Retinal pigment epithelial cell (primary cell): ENCODE results near the gene NTNG2.
A peak's percentile ranks its signal among the peaks of the same experiment; 100 is the strongest.

ENCODE experiments used
- DNase-seq: peaks from one replicate; pipeline ENCODE4 v3.0.0-alpha.2; 2010; ENCODE audit warnings: low read depth
- H3K4me3 ChIP-seq: 2 replicates; pipeline ENCODE4 v1.5.1; 2011; ENCODE audit warnings: mild to moderate bottlenecking, low read length, control low read depth, moderate library complexity
- CTCF ChIP-seq: conservative IDR thresholded peaks from 2 replicates; pipeline ENCODE4 v1.5.1; 2011; ENCODE audit warnings: low read depth, low read length, control low read depth, inconsistent platforms

Gene NTNG2

DNA sequence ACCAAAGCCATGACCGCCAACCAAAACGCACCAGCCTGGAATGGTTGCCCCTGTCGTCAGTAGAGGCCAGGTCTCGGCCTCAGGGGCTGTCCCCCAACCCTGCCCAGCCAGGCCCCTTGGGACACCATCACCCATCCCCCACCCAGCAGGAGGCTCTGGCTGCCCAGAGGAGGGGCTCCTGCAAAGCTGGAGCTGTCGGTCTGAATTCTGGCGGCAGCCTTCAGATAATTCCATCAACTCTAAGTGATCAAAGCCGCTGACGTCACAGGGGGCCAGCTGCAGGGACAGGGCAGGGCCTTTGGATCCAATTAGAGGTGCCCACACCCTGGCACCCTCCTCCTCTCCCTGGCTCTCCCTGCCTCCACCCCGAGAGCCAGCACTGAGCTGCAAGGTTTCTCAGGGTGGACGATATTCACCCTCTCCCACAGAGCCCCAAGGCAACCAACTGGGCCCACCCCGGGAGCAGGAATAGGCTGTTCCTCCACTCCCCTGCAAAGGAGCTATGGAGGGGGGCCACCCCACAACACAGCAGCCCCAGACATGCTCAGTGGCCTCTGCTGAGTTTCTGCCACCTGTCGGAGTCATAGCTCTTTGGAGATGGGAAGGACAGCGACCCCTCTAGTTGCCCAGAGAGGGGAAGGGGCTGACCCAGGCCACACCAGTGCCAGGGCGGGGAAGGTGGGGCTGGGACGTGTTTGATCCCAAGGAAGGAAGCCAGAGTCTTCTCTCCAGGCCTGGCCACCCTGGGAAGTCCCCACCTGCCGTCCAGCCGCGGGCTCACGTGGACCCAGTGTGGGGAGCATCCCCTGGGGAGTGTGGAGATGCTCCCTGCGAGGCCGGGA lies 78.4 kb downstream of the NTNG2 start:
- DNase-seq, result peak; percentile 2
- peak overlapping the region; percentile 13 for H3K4me3 ChIP-seq
- TF ChIP-seq CTCF, result no peak

GRCh38 chr9:132240841-132241482 lies 79.1 kb downstream of the NTNG2 start:
- TF ChIP-seq CTCF, result no peak
- DNase-seq, result peak; percentile 59
- H3K4me3 ChIP-seq, result peak overlapping the region; percentile 50

DNA sequence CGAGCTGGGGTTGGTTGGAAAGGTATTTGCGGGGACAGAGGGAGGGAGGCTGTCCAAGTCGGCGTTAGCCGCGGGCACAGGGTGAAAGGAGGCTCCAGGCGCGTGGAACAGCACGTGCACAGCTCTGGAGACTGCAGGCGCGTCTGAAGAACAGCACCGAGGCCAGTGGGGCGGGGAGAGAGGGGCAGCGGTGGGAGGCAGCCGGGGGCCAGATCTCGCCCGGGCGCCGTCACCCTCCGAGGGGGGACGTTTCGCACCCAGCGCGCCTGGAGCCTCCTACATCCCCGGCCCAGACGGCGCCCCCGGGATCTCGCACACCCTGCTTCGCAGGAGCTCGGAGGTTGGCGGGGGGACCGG lies 79.6 kb downstream of the NTNG2 start:
- DNase-seq, result no peak

DNA sequence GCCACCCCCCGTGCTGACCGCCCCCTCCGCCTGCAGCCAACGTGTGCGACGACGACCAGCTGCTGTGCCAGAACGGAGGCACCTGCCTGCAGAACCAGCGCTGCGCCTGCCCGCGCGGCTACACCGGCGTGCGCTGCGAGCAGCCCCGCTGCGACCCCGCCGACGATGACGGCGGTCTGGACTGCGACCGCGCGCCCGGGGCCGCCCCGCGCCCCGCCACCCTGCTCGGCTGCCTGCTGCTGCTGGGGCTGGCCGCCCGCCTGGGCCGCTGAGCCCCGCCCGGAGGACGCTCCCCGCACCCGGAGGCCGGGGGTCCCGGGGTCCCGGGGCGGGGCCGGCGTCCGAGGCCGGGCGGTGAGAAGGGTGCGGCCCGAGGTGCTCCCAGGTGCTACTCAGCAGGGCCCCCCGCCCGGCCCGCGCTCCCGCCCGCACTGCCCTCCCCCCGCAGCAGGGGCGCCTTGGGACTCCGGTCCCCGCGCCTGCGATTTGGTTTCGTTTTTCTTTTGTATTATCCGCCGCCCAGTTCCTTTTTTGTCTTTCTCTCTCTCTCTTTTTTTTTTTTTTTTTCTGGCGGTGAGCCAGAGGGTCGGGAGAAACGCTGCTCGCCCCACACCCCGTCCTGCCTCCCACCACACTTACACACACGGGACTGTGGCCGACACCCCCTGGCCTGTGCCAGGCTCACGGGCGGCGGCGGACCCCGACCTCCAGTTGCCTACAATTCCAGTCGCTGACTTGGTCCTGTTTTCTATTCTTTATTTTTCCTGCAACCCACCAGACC lies 80.2 kb downstream of the NTNG2 start:
- peak overlapping the region; percentile 50 for H3K4me3 ChIP-seq
- DNase-seq, result no peak
- no peak for TF ChIP-seq CTCF

More for the DNA sequence above, 79.6 kb downstream of the NTNG2 start:
- H3K4me3 ChIP-seq, result peak overlapping the region; percentile 50
- TF ChIP-seq CTCF, result no peak

GRCh38 chr9:132242621-132243155 lies 80.8 kb downstream of the NTNG2 start:
- TF ChIP-seq CTCF, result no peak
- peak overlapping the region; percentile 46 for H3K4me3 ChIP-seq
- DNase-seq, result no peak

GRCh38 chr9:132243156-132244074 lies 81.6 kb downstream of the NTNG2 start:
- TF ChIP-seq CTCF, result peak; percentile 2
- DNase-seq, result no peak
- no peak overlapping the region for H3K4me3 ChIP-seq
